H1 (cell line): ENCODE measurements around the gene GLT8D1. TPM values are rescaled to one million over a fixed set of nuclear protein-coding genes. Genes with fewer than 3 reads are reported as not detected.

Experiments used
- BCL11A ChIP-seq, 2 experiments: IDR thresholded peaks; one replicate each; pipeline ENCODE4 v1.6.1; 2011; ENCODE audit warnings: low read depth in 2 of 2, low read length in 2 of 2, mild to moderate bottlenecking in 2 of 2
- CHD2 ChIP-seq: IDR thresholded peaks from 2 replicates; pipeline ENCODE4 v1.6.1; 2012; ENCODE audit warnings: low read length, improper control_type of control experiment
- HDAC6 ChIP-seq: IDR thresholded peaks from one replicate; pipeline ENCODE4 v1.7.1; 2012; ENCODE audit warnings: low read depth, mild to moderate bottlenecking, inconsistent platforms, low read length, moderate library complexity
- MAFK ChIP-seq: IDR thresholded peaks from 2 replicates; pipeline ENCODE4 v1.6.1; 2012; ENCODE audit warnings: low read depth, mild to moderate bottlenecking, improper control_type of control experiment, low read length
- NANOG ChIP-seq: IDR thresholded peaks from 2 replicates; pipeline ENCODE4 v1.6.1; 2011; ENCODE audit warnings: low read length, low read depth, mild to moderate bottlenecking, inconsistent platforms; ENCODE audit not compliant: insufficient read depth, poor library complexity, severe bottlenecking
- POU5F1 ChIP-seq: IDR thresholded peaks from 2 replicates; pipeline ENCODE4 v1.6.1; 2011; ENCODE audit warnings: low read depth, mild to moderate bottlenecking, low read length, moderate library complexity
- TAF7 ChIP-seq: optimal IDR thresholded peaks from 2 replicates; pipeline ENCODE3; 2011; ENCODE audit warnings: low read depth, mild to moderate bottlenecking, inconsistent platforms, low read length, moderate library complexity, borderline replicate concordance
- TCF12 ChIP-seq: IDR thresholded peaks from 2 replicates; pipeline ENCODE4 v1.6.1; 2011; ENCODE audit warnings: low read depth, mild to moderate bottlenecking, low read length
- USF2 ChIP-seq: IDR thresholded peaks from 2 replicates; pipeline ENCODE4 v1.6.1; 2011; ENCODE audit warnings: low read length, improper control_type of control experiment
- YY1 ChIP-seq: IDR thresholded peaks from 2 replicates; pipeline ENCODE4 v1.6.1; 2011; ENCODE audit warnings: low read depth, mild to moderate bottlenecking, low read length
- polyA plus RNA-seq, 7 experiments: library from polyadenylated mRNA; depleted of rRNA in 3 of 7; stranded (reverse) in 5 of 7; unstranded in 2 of 7; fragments of >200 nt in 5 of 7; fragments of 200-250 nt in 2 of 7; gene quantifications; 1 replicate in 5 of 7; 2 replicates in 1 of 7; 4 replicates in 1 of 7; pipeline versions ENCODE4 v1.2.1 to v1.2.3, GENCODE V29; 2011 to 2013; ENCODE audit warnings: missing spikeins in 2 of 7, mixed read lengths in 2 of 7
- total RNA-seq: library from RNA; stranded (reverse); fragmentation: NEBNext Ultra II Directional; extraction: Animal tissue kit (Norgen Biotek cat#: 25700); gene quantifications from 2 replicates; pipeline ENCODE4 v1.2.1, GENCODE V29; 2021
- TF ChIP-seq, protein P1 (sequence below): IDR thresholded peaks from 2 replicates; pipeline ENCODE4 v1.6.1; 2012; ENCODE audit warnings: low read length, inconsistent platforms

Gene GLT8D1
- total and polyA plus RNA-seq, 2 of the 8 experiments (the other 6 are each of a cell fraction or from before 2014, with no cell fraction given) = 29.0 to 33.6 TPM

DNA sequence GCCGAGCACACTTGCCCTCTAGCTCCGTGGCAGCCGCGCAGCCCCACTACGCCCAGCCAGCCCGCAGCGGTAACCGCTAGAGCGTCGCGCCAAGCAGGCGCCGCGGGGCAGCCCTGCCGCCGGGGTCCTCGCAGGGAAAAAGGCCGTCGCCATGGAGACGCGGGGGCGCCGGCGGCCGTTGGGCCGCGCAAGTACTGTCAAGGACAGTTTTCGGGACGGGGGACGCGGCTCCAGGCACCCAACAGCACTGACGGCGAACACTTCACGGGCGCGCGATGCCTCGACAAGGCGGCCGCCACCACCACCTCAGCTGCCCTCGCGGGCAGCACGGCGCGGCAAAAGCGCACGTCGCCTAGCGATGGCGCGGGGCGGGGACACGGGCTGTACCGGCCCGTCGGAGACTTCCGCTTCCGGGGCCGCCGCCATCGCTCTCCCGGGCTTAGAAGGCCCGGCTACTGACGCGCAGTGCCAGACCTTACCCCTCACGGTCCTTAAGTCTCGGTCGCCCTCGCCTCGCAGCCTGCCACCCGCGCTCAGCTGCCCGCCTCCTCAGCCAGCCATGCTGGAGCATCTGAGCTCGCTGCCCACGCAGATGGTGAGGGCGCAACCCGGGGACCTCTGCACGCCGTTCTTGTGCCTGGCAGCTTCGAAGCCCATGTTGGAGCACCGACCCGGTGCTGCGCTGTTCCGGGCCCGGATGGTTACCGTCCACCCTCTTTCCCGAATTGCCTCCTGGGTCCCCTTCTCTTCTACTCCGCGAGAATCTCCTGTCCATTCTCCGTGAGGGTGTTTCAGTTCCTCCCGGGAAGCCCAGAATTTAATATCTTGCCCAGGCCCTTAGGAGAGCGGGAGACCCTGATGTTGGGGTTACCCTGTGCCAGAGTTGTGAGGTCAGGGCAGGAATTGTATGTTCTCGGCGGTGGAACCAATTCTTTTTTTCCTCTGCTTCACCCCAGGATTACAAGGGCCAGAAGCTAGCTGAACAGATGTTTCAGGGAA, at the start of gene GLT8D1, which contains the start of gene SPCS1 (continued):
- TF ChIP-seq, protein P1, sequence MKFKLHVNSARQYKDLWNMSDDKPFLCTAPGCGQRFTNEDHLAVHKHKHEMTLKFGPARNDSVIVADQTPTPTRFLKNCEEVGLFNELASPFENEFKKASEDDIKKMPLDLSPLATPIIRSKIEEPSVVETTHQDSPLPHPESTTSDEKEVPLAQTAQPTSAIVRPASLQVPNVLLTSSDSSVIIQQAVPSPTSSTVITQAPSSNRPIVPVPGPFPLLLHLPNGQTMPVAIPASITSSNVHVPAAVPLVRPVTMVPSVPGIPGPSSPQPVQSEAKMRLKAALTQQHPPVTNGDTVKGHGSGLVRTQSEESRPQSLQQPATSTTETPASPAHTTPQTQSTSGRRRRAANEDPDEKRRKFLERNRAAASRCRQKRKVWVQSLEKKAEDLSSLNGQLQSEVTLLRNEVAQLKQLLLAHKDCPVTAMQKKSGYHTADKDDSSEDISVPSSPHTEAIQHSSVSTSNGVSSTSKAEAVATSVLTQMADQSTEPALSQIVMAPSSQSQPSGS = no peak
- peak; percentile 89 for TF ChIP-seq YY1
- no peak for TF ChIP-seq USF2
- no peak for TF ChIP-seq MAFK
- TF ChIP-seq HDAC6 = no peak
- TF ChIP-seq TCF12 = no peak
- no peak for TF ChIP-seq NANOG
- no peak for TF ChIP-seq BCL11A (IDR thresholded peaks at IDR 0.05; ENCODE audit: low read depth in 2 of 2, low read length in 2 of 2)
- no peak for TF ChIP-seq TAF7
- TF ChIP-seq POU5F1 = no peak
- no peak for TF ChIP-seq CHD2
